Keratinocyte (primary cell): ENCODE measurements around the gene ADD2. TPM values are rescaled to one million over a fixed set of nuclear protein-coding genes. Genes with fewer than 3 reads are reported as not detected.

ENCODE experiments used
- DNase-seq: peaks from one replicate; pipeline ENCODE4 v3.0.0-alpha.2; 2011; ENCODE audit warnings: low read depth, missing footprints, low spot score
- FAIRE-seq: peaks from 2 replicates; lab custom pipeline; 2011; peaks lifted over from hg19 to GRCh38; lab: Jason Lieb, UNC
- H2AFZ ChIP-seq: 2 replicates; pipeline ENCODE4 v1.6.0; 2012; ENCODE audit warnings: low read length, control low read depth, inconsistent platforms; ENCODE audit not compliant: control insufficient read depth
- H3K27ac ChIP-seq: 2 replicates; pipeline ENCODE4 v1.5.1; 2011; ENCODE audit warnings: low read length; ENCODE audit not compliant: control insufficient read depth, insufficient read depth
- H3K27me3 ChIP-seq: 3 replicates; pipeline ENCODE4 v1.6.0; 2011; ENCODE audit warnings: low read length; ENCODE audit not compliant: control insufficient read depth, insufficient read depth; ENCODE audit errors: extremely low read depth
- H3K36me3 ChIP-seq, 2 experiments: 2 replicates in 1 of 2; 3 replicates in 1 of 2; pipeline ENCODE4 v1.5.1; 2011; ENCODE audit warnings: low read length in 2 of 2, mild to moderate bottlenecking in 1 of 2; ENCODE audit not compliant: control insufficient read depth in 2 of 2, insufficient read depth in 2 of 2; ENCODE audit errors: extremely low read depth in 1 of 2
- H3K4me1 ChIP-seq: 3 replicates; pipeline ENCODE4 v1.5.1; 2011; ENCODE audit warnings: low read length; ENCODE audit not compliant: control insufficient read depth, insufficient read depth; ENCODE audit errors: extremely low read depth
- H3K4me2 ChIP-seq: 3 replicates; pipeline ENCODE4 v1.6.0; 2011; ENCODE audit warnings: low read depth, low read length; ENCODE audit not compliant: control insufficient read depth, insufficient read depth; ENCODE audit errors: extremely low read depth
- H3K4me3 ChIP-seq, 3 experiments: fragments of 200-600 bp in 1 of 3; sonication (generic) in 1 of 3; 2 replicates in 2 of 3; 3 replicates in 1 of 3; pipeline ENCODE4 v1.5.1; 2011 to 2016; ENCODE audit warnings: low read length in 3 of 3, mild to moderate bottlenecking in 3 of 3, control low read depth in 2 of 3, inconsistent platforms in 1 of 3, low read depth in 1 of 3, mixed read lengths in 1 of 3, mixed run types in 1 of 3, moderate library complexity in 1 of 3; ENCODE audit not compliant: control insufficient read depth in 2 of 3, insufficient read depth in 2 of 3; ENCODE audit errors: extremely low read depth in 1 of 3
- H3K79me2 ChIP-seq: 2 replicates; pipeline ENCODE4 v1.6.0; 2012; ENCODE audit warnings: low read length; ENCODE audit not compliant: control insufficient read depth, insufficient read depth
- H3K9ac ChIP-seq: 3 replicates; pipeline ENCODE4 v1.6.0; 2011; ENCODE audit warnings: low read length; ENCODE audit not compliant: control insufficient read depth, insufficient read depth; ENCODE audit errors: extremely low read depth
- H3K9me1 ChIP-seq: 3 replicates; pipeline ENCODE4 v1.6.0; 2011; ENCODE audit warnings: low read length; ENCODE audit not compliant: control insufficient read depth, insufficient read depth; ENCODE audit errors: extremely low read depth
- H3K9me3 ChIP-seq: 2 replicates; pipeline ENCODE4 v1.5.1; 2012; ENCODE audit warnings: low read depth, low read length; ENCODE audit not compliant: control insufficient read depth
- H4K20me1 ChIP-seq: 3 replicates; pipeline ENCODE4 v1.6.0; 2011; ENCODE audit warnings: low read length; ENCODE audit not compliant: control insufficient read depth, insufficient read depth; ENCODE audit errors: extremely low read depth
- EZH2 ChIP-seq: IDR thresholded peaks from one replicate; pipeline ENCODE4 v1.6.1; 2012; ENCODE audit warnings: inconsistent platforms, mild to moderate bottlenecking, low read length, moderate library complexity
- dilution Hi-C: fragments of 300-500 bp; cut with MboI; formaldehyde crosslinking; loops from one replicate; pipeline ENCODE4 v1.7.0; 2020; ENCODE audit warnings: low sequenced_read_pairs; ENCODE audit not compliant: extremely low pct_ligation_motif_present
- polyA plus RNA-seq, 5 experiments: library from polyadenylated mRNA; depleted of rRNA in 3 of 5; stranded (reverse) in 3 of 5; stranded (forward) in 1 of 5; unstranded in 1 of 5; fragments of >200 nt; gene quantifications; 1 replicate in 1 of 5; 2 replicates in 3 of 5; 3 replicates in 1 of 5; pipeline versions ENCODE4 v1.2.1 to v1.2.3, GENCODE V29; 2011 to 2012; ENCODE audit warnings: missing spikeins in 2 of 5, low read depth in 1 of 5, low replicate concordance in 1 of 5
- TF ChIP-seq, protein P1 (sequence below), 3 experiments: IDR thresholded peaks in 1 of 3; conservative IDR thresholded peaks in 1 of 3; optimal IDR thresholded peaks in 1 of 3; 2 replicates in 2 of 3; 3 replicates in 1 of 3; pipeline versions ENCODE3 to v1.5.1; 2011; ENCODE audit warnings: low read length in 3 of 3, mild to moderate bottlenecking in 3 of 3, moderate library complexity in 2 of 3, control low read depth in 1 of 3, inconsistent platforms in 1 of 3; ENCODE audit not compliant: insufficient read depth in 2 of 3; ENCODE audit errors: extremely low read depth in 1 of 3

ADD2 gene
- polyA plus RNA-seq, 1 donor (not counting 4 experiments of a cell fraction or from before 2014, with no cell fraction given), result 0.05 TPM

GRCh38 chr2:70668432-70668831, 99.6 kb downstream of the ADD2 start:
- no peak overlapping the region for H3K4me2 ChIP-seq
- H2AFZ ChIP-seq, result no peak overlapping the region
- no peaks in the 10 kb centered on the region for H3K36me3 ChIP-seq
- H3K27ac ChIP-seq, result no peak overlapping the region
- no peaks in the 10 kb centered on the region for H3K9me1 ChIP-seq
- H3K27me3 ChIP-seq, result peaks cover 6% of the 10 kb centered on the region
- H3K9ac ChIP-seq, result no peak overlapping the region
- no peak overlapping the region for H3K4me3 ChIP-seq
- dilution Hi-C loops, result no loop called here
- H3K79me2 ChIP-seq, result no peaks in the 10 kb centered on the region
- H4K20me1 ChIP-seq, result no peaks in the 10 kb centered on the region
- no peak for DNase-seq
- no peak for FAIRE-seq
- no peaks in the 10 kb centered on the region for H3K4me1 ChIP-seq
- TF ChIP-seq, protein P1, sequence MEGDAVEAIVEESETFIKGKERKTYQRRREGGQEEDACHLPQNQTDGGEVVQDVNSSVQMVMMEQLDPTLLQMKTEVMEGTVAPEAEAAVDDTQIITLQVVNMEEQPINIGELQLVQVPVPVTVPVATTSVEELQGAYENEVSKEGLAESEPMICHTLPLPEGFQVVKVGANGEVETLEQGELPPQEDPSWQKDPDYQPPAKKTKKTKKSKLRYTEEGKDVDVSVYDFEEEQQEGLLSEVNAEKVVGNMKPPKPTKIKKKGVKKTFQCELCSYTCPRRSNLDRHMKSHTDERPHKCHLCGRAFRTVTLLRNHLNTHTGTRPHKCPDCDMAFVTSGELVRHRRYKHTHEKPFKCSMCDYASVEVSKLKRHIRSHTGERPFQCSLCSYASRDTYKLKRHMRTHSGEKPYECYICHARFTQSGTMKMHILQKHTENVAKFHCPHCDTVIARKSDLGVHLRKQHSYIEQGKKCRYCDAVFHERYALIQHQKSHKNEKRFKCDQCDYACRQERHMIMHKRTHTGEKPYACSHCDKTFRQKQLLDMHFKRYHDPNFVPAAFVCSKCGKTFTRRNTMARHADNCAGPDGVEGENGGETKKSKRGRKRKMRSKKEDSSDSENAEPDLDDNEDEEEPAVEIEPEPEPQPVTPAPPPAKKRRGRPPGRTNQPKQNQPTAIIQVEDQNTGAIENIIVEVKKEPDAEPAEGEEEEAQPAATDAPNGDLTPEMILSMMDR (optimal IDR thresholded peaks at IDR 0.05 in 1 of 3, IDR thresholded peaks at IDR 0.05 in 1 of 3, conservative IDR thresholded peaks at IDR 0.05 in 1 of 3; ENCODE audit: extremely low read depth in 1 of 3, insufficient read depth in 2 of 3, low read length in 3 of 3), result no peak
- no peak for TF ChIP-seq EZH2
- no peaks in the 10 kb centered on the region for H3K9me3 ChIP-seq

DNA sequence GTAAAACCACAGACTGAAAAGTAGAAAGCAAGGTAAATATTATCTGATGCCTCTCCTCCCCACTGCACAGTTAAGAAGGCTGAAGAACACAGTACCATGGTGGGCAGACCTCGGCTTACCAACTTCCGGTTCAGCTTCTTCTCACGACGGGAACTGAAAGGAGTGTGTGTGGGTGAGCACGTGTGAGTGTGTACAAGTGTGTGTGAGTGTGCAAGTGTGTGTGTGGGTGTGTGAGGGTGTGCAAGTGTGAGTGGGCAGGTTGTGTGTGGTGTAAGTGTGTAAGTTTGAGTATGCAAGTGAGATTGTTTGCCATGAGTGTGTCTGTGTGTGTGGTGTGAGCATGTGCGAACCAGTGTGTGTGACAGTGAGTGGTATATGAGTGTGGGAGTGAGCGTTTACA, 103.5 kb downstream of the ADD2 start:
- Histone ChIP-seq H4K20me1 (no peaks in the 10 kb centered on the region), H3K9me3 (no peaks in the 10 kb centered on the region), H3K4me1 (no peaks in the 10 kb centered on the region), H3K4me3 (no peak overlapping the region), H3K9me1 (no peaks in the 10 kb centered on the region), H3K27me3 (peaks cover 21% of the 10 kb centered on the region), H3K27ac (no peak overlapping the region), H3K36me3 (no peaks in the 10 kb centered on the region), H2AFZ (no peak overlapping the region), H3K79me2 (no peaks in the 10 kb centered on the region), H3K4me2 (no peak overlapping the region), H3K9ac (no peak overlapping the region)
- dilution Hi-C loops, result no loop called here
- no peak for DNase-seq
- TF ChIP-seq EZH2, result no peak
- TF ChIP-seq, protein P1 (optimal IDR thresholded peaks at IDR 0.05 in 1 of 3, IDR thresholded peaks at IDR 0.05 in 1 of 3, conservative IDR thresholded peaks at IDR 0.05 in 1 of 3; ENCODE audit: extremely low read depth in 1 of 3, insufficient read depth in 2 of 3, low read length in 3 of 3), result no peak
- FAIRE-seq, result no peak
